Measurements from ENCODE around the gene PPM1E.
A peak's percentile ranks its signal among the peaks of the same experiment; 100 is the strongest.
"Not testable (repeated sequence)": the region's sequence is repeated elsewhere in the genome, so short reads cannot be mapped to it uniquely, and the experiment has no call there.

Gene PPM1E

GRCh38 chr17:58755577-58756245 is at the start of gene PPM1E:
PPM1E (plus strand) TSS chr17:58755854.
- peak; percentile 34 for DNase-seq

GRCh38 chr17:58706351-58707140 is 49.1 kb upstream of the PPM1E start:
- DNase-seq, result no peak

GRCh38 chr17:58710948-58711552 is 44.6 kb upstream of the PPM1E start:
- DNase-seq, result peak; percentile 58

- DNase-seq, result no peak
Observed at GRCh38 chr17:58722274-58722673, 33.4 kb upstream of the PPM1E start.

GRCh38 chr17:58722696-58723095 is 33.0 kb upstream of the PPM1E start:
- DNase-seq, result no peak

GRCh38 chr17:58728798-58729197 is 26.9 kb upstream of the PPM1E start:
- DNase-seq, result no peak

- DNase-seq, result no peak
Observed at GRCh38 chr17:58730937-58731336, 24.7 kb upstream of the PPM1E start.

GRCh38 chr17:58734040-58734439 is 21.6 kb upstream of the PPM1E start:
- no peak for DNase-seq

GRCh38 chr17:58734811-58735210 is 20.8 kb upstream of the PPM1E start:
- no peak for DNase-seq

GRCh38 chr17:58741121-58741625 is 14.5 kb upstream of the PPM1E start:
- DNase-seq, result no peak

- DNase-seq, result no peak
Observed at GRCh38 chr17:58747674-58748073, 8.0 kb upstream of the PPM1E start.

- not testable (repeated sequence) for DNase-seq
Observed at GRCh38 chr17:58749627-58750026, 6.0 kb upstream of the PPM1E start.

- no peak for DNase-seq
Observed at GRCh38 chr17:58753026-58753425, 2.6 kb upstream of the PPM1E start.

GRCh38 chr17:58755269-58755576 is 431 bp upstream of the PPM1E start:
- DNase-seq, result no peak

- DNase-seq, result no peak
Observed at GRCh38 chr17:58756246-58757161, 850 bp downstream of the PPM1E start.

- DNase-seq, result no peak
Observed at GRCh38 chr17:58757162-58757613, 1.5 kb downstream of the PPM1E start.

GRCh38 chr17:58758890-58759289 is 3.2 kb downstream of the PPM1E start:
- DNase-seq, result no peak

GRCh38 chr17:58759522-58759921 is 3.9 kb downstream of the PPM1E start:
- no peak for DNase-seq

GRCh38 chr17:58760248-58760647 is 4.6 kb downstream of the PPM1E start:
- DNase-seq, result no peak

- no peak for DNase-seq
Observed at GRCh38 chr17:58763263-58763662, 7.6 kb downstream of the PPM1E start.

GRCh38 chr17:58764373-58764772 is 8.7 kb downstream of the PPM1E start:
- no peak for DNase-seq

GRCh38 chr17:58778482-58778881 is 22.8 kb downstream of the PPM1E start:
- DNase-seq, result not testable (repeated sequence)

GRCh38 chr17:58779446-58779845 is 23.8 kb downstream of the PPM1E start:
- no peak for DNase-seq
